ENCODE data around the gene FXYD3. TPM values are rescaled to one million over a fixed set of nuclear protein-coding genes. Genes with fewer than 3 reads are reported as not detected.
"Not testable (repeated sequence)": the region's sequence is repeated elsewhere in the genome, so short reads cannot be mapped to it uniquely, and the experiment has no call there.

Gene FXYD3
- total RNA-seq, 1 donor from 2014 or later: 434 TPM

DNA sequence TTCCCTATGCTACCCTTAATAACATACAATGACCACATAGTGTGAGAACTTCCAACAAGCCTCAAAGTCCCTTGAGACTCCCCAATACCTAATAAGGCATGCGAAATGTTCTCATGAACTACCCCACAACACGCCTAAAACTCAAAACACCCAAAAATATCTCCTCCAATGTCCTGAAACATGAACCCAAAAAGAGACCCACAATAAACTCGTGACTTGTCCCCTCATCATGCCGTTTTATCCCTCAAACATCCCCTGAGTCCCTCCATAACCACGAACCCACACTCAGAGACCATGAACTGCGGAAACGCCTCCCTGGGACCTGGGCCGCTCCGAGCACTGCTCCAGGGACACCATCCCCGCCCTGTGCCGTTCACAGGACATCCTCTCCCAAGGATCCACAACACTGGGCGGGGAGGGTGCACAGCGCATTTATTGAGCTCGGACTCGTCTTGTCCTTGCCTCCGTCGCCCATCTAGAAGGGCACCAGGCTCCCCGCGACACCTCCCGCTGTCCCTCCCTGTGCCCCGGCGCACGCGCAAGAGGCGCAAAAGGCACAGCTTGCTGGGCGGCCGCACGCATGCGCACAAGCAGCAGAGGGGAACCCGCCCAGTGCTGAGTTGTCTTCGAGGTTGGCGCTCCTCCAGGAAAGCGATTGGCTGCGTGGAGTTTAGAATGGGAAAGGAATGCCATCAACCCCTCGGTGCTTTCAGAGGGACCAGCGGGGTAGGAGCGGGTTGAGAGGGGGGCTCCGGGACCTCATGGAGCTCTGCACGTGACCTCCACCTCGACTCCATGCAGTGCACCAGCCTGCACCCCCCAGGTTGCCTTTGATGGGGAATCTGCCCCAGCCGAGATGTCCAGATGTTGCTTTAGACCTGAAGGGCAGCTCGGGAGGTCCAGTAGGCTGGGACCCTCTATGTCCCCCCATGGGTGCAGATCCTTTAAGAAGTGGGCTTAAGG lies 8.8 kb downstream of the FXYD3 start:
- peak; percentile 95 for DNase-seq (ENCODE audit: low spot score)

- no peak for DNase-seq (ENCODE audit: low spot score)
Measured at GRCh38 chr19:35125270-35125717, 9.7 kb downstream of the FXYD3 start.

DNA sequence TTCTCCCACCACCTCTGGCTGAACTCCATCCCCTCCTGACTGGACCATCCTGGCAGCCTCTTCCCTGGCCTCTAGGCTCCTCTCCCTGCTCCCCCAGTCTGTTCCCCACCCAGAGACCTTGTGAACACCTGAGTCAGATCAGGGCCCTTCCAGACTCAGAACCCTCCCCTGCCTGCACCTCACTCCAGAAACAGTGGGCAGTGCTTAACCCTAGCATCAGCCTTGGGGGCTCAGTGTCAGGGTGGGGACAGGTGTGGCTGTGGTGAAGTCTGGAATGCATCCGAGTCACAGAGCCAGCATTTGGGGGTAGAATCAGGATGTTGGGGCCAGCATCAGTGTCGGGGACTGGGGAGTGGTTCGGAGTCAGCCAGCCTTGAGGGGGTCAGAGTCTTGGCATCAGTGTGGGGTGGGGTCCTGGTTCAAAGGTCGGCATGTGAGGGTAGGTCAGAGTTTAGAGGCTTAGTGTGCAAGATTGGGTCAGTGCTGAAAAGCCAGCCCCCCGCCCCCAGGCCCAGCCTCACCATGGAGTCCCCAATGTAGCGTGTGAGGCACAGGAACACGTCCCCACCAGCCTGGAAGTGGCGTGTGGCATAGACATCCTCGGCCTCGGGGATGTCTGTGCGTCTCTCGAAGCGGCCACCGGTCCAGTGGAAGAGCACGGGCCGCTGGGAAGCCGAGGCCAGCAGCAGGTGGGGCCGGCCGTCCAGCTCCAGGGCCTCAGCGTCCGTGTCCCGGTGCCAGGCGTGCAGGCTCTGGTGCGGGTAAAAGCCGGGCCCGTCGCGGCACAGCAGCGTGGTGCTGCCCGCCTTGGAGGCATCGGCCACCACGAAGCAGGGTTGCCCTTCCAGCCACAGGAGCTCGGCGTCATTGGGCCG lies 10.4 kb downstream of the FXYD3 start:
- DNase-seq (ENCODE audit: low spot score): no peak

DNA sequence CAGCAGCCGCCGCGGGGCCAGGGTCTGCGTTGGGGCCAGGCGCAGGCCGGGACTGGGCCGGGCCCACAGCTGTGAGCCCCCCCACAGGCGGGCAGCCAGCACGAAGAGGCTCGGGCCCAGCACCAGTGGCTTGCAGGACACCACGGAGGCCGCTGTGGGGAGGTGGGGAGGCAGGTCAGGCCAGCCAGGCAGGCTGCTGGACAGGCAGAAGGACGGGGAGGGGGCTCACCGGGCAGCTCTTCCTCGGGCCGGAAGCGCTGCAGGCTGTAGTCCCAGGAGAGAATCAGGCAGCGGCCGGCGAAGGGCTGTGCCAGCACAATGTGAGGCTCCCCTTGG lies 11.0 kb downstream of the FXYD3 start:
- DNase-seq (ENCODE audit: low spot score): no peak

DNA sequence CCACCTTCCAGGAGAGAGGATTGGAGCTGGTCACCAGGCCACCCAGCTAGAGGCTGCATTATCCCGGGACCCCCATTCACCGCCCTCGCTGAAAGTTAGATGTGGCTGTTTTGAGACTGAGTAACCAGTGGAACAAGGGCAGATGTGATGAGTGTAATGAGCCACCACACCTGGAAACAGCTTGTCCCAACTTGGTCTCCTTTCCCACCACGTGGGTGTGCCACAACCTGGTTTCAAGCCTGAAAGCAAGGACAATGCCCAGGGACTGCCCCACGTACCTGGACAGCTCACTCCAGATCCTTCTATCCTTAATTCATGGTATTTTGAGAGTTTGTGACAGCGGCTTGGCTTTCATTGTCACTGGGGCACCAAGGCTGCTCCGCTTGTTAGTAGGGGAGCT lies 12.2 kb downstream of the FXYD3 start:
- DNase-seq (ENCODE audit: low spot score): no peak

- no peak for DNase-seq (ENCODE audit: low spot score)
Measured at GRCh38 chr19:35128398-35129057, 12.9 kb downstream of the FXYD3 start.

GRCh38 chr19:35129724-35130274 lies 14.2 kb downstream of the FXYD3 start:
- DNase-seq (ENCODE audit: low spot score): not testable (repeated sequence)

DNA sequence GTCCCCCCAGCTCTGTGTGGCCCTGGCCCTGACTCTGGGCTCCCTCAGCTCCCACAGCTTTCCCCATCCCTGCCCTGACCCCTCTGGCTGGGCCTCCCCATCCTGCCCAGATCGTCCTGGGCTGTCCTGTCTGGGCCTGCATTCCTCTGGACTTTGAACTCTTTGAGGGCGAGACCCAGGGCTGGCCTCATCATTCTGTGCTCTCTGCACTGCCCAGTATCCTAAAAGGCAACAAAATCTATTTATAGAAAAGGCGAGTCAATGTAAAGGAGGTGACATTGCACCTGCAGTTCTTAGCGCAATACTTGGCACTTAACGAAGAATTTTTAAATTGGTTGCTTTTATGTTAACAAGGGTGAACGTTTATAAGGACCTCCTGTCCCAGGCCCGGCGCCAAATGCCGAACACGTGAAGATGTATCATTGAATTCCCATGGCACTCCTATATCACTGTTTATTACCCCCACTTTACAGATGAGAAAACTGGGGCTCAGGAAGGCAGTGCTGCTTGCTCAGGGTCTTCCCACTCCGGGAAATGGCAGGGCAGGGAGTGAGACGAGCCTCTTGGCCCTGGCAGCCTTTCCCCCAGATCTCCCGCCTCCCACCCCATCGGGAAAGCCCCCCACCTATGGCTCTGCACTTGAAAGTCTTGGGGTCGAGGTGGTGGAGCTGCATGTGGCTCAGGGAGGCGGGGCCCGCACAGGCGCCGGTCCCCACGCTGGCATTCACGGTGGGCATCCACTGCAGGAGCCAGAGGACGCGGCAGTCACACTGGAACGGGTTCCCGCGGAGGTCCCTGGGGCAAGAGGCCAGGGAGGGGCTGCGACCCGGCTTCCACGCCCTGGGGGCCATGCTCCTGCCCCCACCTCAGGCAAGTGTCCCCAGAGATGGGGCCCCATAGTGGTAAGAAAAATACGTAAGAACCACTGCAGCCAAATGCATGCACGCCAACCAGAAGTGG lies 15.4 kb downstream of the FXYD3 start:
- no peak for DNase-seq (ENCODE audit: low spot score)

GRCh38 chr19:35132254-35132653 lies 16.6 kb downstream of the FXYD3 start:
- DNase-seq (ENCODE audit: low spot score): no peak

DNA sequence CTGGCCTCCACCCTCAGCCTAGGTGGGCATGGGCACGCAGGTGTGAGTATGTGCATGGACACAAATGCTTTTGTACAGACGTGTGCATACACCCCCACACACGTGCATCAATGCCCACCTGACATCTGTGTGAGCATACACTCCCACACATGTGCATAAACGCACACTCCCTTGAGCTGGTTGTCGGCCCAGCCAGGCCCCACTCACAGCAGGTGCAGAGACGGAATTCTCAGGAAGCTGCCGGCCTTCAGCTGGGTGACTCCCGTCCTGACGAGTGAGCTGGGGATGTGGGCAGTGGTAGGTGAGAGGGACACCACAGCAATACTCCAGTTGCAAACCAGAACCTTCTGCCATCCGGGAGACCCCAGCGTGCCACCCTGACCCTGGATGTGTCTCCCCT lies 18.2 kb downstream of the FXYD3 start:
- DNase-seq (ENCODE audit: low spot score): no peak

GRCh38 chr19:35134601-35135242 lies 19.1 kb downstream of the FXYD3 start, which contains the start of gene LGI4:
Gene LGI4 (minus strand): TSS chr19:35135059. CDS start chr19:35134680, 379 bp downstream.
- DNase-seq (ENCODE audit: low spot score): no peak

GRCh38 chr19:35135389-35135909 lies 19.8 kb downstream of the FXYD3 start:
- DNase-seq (ENCODE audit: low spot score): no peak

- DNase-seq (ENCODE audit: low spot score): no peak
Measured at GRCh38 chr19:35136231-35136630, 20.6 kb downstream of the FXYD3 start.

GRCh38 chr19:35136977-35137702 lies 21.5 kb downstream of the FXYD3 start:
- no peak for DNase-seq (ENCODE audit: low spot score)

DNA sequence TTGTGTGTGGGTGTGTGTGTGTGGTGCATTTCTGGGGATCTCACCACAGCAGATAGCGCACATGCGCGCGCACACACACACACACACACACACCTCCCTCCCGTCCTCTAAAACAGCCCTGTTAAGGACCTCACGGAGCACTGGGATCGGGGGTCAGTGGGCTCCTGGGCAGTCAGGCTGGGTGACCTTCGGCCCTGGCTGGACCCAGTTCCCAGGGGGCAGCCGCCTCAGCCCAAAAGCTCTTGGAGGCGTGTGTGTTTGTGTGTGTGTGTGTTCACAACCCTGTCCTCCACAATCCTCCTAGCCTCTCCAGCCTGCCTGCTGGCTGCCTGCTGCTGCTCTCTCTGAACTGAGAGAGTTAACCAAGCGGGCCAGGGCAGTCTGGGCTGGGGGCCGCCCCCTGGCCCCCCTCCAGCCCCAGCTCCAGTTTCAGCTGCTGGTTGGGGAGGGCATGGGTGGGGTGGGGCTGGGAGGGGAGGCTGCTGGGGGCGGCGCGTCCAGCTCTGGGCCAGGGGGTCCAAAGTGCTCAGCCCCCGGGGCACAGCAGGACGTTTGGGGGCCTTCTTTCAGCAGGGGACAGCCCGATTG lies 22.8 kb downstream of the FXYD3 start, which contains the start of gene FXYD1:
Gene FXYD1, plus strand, starts transcription at position 520 of the 588 bp plus-strand sequence. CDS start 1,256 bp downstream, outside the sequence.
- DNase-seq (ENCODE audit: low spot score): no peak

- no peak for DNase-seq (ENCODE audit: low spot score)
Measured at GRCh38 chr19:35140207-35140961, 24.8 kb downstream of the FXYD3 start.

DNA sequence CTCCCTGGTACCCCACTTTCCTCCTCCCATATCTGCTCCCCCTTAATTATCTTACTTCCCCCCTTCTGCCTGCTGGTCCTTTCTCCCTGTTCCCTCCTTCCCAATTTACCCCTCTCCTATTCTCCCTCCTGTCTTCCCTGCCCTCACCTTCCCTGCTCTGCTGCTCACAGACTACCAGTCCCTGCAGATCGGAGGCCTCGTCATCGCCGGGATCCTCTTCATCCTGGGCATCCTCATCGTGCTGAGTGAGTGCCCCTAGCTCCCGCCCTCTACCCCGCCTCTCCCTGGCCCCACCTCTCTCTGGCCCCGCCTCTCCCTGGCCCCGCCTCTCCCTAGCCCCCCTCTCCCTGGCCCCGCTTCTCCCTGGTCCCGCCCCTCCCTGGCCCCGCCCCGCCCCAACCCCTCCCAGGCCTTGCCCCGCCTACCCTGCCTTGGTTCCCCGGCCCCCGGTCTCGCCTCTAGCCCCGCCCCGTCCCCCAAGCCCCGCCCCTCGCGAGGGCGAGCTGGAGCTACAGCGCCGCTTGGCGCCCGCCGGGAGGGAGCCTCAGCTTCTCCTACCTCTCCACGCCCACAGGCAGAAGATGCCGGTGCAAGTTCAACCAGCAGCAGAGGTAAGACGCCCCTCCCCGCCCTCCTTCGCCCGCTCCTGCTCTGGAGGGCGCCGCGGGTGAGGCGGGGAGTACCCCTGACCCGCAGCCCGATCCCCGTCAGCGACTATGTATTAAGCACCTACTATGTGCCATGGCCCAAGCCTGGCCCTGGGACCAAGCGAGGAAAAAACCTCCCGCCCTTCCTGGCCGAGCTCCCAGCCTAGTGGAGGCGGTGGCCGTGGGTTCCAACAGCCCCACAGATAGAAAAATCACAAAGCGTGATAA lies 25.6 kb downstream of the FXYD3 start:
- DNase-seq (ENCODE audit: low spot score): peak; percentile 96
